Mucosa of descending colon (tissue), 3 donors: ENCODE measurements around the gene DPH6. TPM values are rescaled to one million over a fixed set of nuclear protein-coding genes. Genes with fewer than 3 reads are reported as not detected.
"Not testable (repeated sequence)": the region's sequence is repeated elsewhere in the genome, so short reads cannot be mapped to it uniquely, and the experiment has no call there.

ENCODE experiments used
- ATAC-seq: fragments of 200-7000 bp; cut with Tn5 transposase; one replicate; pipeline ENCODE4 v1.9.1; 2020; ENCODE audit warnings: mild to moderate bottlenecking, moderate library complexity
- DNase-seq, 3 donors: peaks; one replicate each; pipeline ENCODE4 v3.0.0-alpha.2; 2020
- H3K36me3 ChIP-seq: fragments of 200-600 bp; one replicate; pipeline ENCODE4 v1.8.0; 2021; ENCODE audit warnings: low read depth, mild to moderate bottlenecking
- H3K4me1 ChIP-seq: fragments of 200-600 bp; one replicate; pipeline ENCODE4 v1.8.0; 2021; ENCODE audit warnings: low read depth, mild to moderate bottlenecking
- H3K4me3 ChIP-seq: fragments of 200-600 bp; one replicate; pipeline ENCODE4 v1.8.0; 2021; ENCODE audit warnings: mild to moderate bottlenecking
- H3K9me3 ChIP-seq: fragments of 200-600 bp; one replicate; pipeline ENCODE4 v1.8.0; 2021; ENCODE audit warnings: mild to moderate bottlenecking
- intact Hi-C, 2 donors: fragments of 100-400 bp; cut with DNase I in 1 of 2; cut with micrococcal nuclease in 1 of 2; formaldehyde crosslinking; loops; one replicate each; pipeline versions ENCODE4 v1.11.0 to v1.11.1; 2022; cut with DNase I, micrococcal nuclease
- total RNA-seq, 3 donors: library from RNA; stranded (reverse); fragmentation: NEBNext Ultra II Directional in 2 of 3; extraction: Animal tissue kit (Norgen Biotek cat#: 25700) in 2 of 3; gene quantifications; one replicate each; pipeline versions ENCODE4 v1.2.1 to v1.2.4, GENCODE V29; 2021 to 2023
- TF ChIP-seq, protein P1 (sequence below): fragments of 200-600 bp; IDR thresholded peaks from one replicate; pipeline ENCODE4 v1.8.0; 2022; ENCODE audit warnings: antibody characterized with exemption, mild to moderate bottlenecking
- donor health status: DM: no; HTN: no; CAD: no; lungs with moderate emphysema.
- donor health status: DM: no; HTN: no; CAD: no.
- donor health status: DM: no; HTN: yes; CAD: no.

DPH6 gene
- total RNA-seq, 3 donors from 2014 or later = 16.8 to 23.7 (median 21.2) TPM

DNA sequence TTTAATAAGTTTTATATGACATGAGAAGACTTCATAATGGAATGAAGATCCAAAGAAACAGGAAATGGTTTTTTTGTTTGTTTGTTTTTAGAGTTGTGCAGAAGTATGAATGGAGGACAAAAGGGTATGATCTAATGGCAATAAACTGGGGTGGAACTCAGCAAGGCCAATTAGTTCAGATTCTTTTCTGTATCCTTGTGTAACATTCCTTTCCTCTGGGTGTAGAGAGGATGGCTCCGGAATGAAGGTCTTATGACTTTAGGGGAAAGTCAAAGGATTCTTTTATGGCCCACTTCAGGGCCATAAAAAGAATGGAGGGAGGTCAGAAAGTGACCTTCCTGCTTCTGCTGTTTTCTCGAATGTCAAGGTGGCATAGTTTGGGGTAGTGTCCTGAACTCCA, 152.6 kb downstream of the DPH6 start:
- Histone ChIP-seq H3K4me1 (no peaks in the 10 kb centered on the region), H3K9me3 (no peaks in the 10 kb centered on the region), H3K36me3 (no peaks in the 10 kb centered on the region), H3K4me3 (no peak overlapping the region)
- DNase-seq (peak in 1 of 3 donors; percentile 21), ATAC-seq (peak; percentile 98)
- intact Hi-C loops = no loop called here
- TF ChIP-seq, protein P1, sequence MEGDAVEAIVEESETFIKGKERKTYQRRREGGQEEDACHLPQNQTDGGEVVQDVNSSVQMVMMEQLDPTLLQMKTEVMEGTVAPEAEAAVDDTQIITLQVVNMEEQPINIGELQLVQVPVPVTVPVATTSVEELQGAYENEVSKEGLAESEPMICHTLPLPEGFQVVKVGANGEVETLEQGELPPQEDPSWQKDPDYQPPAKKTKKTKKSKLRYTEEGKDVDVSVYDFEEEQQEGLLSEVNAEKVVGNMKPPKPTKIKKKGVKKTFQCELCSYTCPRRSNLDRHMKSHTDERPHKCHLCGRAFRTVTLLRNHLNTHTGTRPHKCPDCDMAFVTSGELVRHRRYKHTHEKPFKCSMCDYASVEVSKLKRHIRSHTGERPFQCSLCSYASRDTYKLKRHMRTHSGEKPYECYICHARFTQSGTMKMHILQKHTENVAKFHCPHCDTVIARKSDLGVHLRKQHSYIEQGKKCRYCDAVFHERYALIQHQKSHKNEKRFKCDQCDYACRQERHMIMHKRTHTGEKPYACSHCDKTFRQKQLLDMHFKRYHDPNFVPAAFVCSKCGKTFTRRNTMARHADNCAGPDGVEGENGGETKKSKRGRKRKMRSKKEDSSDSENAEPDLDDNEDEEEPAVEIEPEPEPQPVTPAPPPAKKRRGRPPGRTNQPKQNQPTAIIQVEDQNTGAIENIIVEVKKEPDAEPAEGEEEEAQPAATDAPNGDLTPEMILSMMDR = no peak

DNA sequence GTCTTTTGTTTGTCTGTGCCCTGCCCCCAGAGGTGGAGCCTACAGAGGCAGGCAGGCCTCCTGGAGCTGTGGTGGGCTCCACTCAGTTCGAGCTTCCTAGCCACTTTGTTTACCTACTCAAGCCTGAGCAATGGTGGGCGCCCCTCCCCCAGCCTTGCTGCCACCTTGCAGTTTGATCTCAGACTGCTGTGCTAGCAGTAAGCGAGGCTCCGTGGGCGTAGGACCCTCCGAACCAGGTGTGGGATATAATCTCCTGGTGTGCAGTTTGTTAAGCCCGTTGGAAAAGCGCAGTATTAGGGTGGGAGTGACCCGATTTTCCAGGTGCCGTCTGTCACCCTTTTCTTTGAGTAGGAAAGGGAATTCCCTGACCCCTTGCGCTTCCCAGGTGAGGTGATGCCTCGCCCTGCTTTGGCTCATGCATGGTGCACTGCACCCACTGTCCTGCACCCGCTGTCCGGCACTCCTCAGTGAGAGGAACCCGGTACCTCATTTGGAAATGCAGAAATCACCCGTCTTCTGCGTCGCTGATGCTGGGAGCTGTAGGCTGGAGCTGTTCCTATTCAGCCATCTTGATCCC, 154.5 kb downstream of the DPH6 start:
- H3K9me3 ChIP-seq, ATAC-seq, intact Hi-C loops, H3K4me1 ChIP-seq, H3K36me3 ChIP-seq, H3K4me3 ChIP-seq: not testable (repeated sequence)
- peak in 1 of 3 donors; percentile 40 for DNase-seq

DNA sequence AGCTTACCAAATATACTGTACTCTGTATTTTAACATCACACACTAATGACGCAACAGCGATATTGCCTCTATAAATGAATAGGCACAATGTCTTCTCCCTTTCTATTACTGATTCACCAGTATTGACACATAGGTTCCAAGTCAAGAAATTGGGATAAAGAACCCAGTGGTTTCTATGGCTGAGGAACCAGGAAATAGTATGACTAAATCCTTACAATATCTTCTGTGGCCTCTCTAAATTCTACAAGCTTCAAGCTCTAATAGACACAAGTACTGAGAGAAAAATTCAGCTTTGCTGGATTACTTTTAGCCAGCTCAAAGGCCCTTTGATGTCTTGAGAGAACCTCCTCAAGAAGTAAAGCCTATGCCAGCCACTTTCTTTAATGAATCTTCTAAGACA, 162.5 kb downstream of the DPH6 start:
- H3K9me3 ChIP-seq = no peaks in the 10 kb centered on the region
- intact Hi-C loops = loop anchor here in 1 of 2 donors (10.0 kb wide), 1 partner anchor 79 kb away; no protein-coding TSS in a partner anchor
- no peaks in the 10 kb centered on the region for H3K36me3 ChIP-seq
- TF ChIP-seq, protein P1 = no peak
- no peaks in the 10 kb centered on the region for H3K4me1 ChIP-seq
- DNase-seq (no peak), ATAC-seq (no peak)
- H3K4me3 ChIP-seq = no peak overlapping the region

DNA sequence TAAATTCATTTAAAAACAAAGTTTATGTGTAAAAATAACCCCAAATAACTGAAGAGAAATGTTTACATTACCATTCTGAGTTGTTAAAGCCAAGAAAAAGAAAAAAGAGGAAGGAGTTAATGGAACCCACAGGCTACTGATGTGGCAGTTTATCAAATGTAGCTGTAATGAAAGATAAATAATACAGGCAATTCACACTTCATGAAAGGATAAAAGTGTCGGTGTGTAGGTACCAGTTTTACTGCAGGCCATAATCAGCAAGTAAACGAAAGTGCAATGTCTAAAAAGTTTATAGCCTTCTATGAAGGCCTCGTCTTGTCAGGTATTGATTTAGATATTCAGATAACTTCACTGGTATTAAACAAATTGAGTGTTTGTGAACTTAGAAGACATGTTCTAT, 164.6 kb downstream of the DPH6 start:
- intact Hi-C loops = loop anchor here in 1 of 2 donors (10.0 kb wide), 1 partner anchor 77 kb away; no protein-coding TSS in a partner anchor
- TF ChIP-seq, protein P1 = no peak
- no peaks in the 10 kb centered on the region for H3K4me1 ChIP-seq
- ATAC-seq = peak; percentile 87
- H3K9me3 ChIP-seq = no peaks in the 10 kb centered on the region
- H3K4me3 ChIP-seq = no peak overlapping the region
- peak in 1 of 3 donors; percentile 8 for DNase-seq
- no peaks in the 10 kb centered on the region for H3K36me3 ChIP-seq

DNA sequence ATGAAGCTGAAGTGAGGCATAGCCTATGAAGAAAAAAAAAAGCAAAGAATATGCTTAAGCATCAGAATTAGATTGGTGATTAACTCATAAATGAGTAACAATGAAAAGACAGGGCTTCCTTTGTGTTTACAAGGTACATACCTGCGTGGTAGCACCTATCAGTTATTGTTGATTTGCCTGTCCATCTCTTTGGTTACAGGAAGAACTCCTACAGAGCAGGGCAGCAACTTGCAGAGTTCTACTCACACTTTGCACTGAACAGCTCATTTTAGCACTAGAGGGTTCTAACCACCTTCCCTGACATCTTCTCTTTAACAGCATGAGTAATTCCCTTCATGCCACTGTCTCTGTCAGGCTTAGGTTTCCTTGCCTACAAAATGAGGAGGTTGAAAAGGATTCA, 166.0 kb downstream of the DPH6 start:
- DNase-seq (no peak), ATAC-seq (no peak)
- H3K4me3 ChIP-seq = no peak overlapping the region
- TF ChIP-seq, protein P1 = no peak
- intact Hi-C loops = loop anchor here in 1 of 2 donors (10.0 kb wide), 1 partner anchor 75 kb away; no protein-coding TSS in a partner anchor
- no peaks in the 10 kb centered on the region for H3K36me3 ChIP-seq
- no peaks in the 10 kb centered on the region for H3K9me3 ChIP-seq
- no peaks in the 10 kb centered on the region for H3K4me1 ChIP-seq

DNA sequence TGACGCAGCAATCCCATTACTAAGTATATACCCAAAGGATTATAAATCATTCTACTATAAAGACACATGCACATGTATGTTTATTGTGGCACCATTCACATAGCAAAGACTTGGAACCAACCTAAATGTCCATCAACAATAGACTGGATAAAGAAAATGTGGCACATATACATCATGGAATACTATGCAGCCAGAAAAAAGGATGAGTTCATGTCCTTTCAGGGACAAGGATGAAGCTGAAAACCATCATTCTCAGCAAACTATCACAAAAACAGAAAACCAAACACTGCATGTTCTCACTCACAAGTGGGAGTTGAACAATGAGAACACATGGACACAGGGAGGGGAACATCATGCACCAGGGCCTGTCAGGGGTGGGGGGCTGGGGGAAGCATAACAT, 167.5 kb downstream of the DPH6 start:
- intact Hi-C loops, H3K36me3 ChIP-seq: not testable (repeated sequence)

DNA sequence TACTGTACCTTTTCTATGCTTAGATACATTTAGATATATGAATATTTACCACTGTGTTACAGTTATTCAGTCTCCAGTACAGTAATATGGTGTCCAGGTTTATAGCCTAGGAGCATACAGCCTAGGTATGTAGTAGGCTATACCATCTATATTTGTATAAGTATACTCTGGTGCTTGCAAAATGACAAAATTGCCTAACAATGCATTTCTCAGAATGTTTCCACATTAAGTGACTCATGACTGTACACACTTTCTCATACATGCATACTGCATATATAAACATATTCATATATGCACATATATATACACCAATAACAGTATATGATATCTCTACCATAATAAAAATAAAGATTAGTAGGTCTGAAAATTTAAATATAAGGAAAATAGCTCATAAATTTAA, 169.3 kb downstream of the DPH6 start:
- Histone ChIP-seq H3K4me1 (no peaks in the 10 kb centered on the region), H3K4me3 (no peak overlapping the region), H3K9me3 (no peaks in the 10 kb centered on the region), H3K36me3 (no peaks in the 10 kb centered on the region)
- intact Hi-C loops = no loop called here
- ATAC-seq = no peak
- TF ChIP-seq, protein P1 = no peak
- no peak for DNase-seq

More for the DNA sequence above, 167.5 kb downstream of the DPH6 start:
- H3K4me1 ChIP-seq, H3K9me3 ChIP-seq, DNase-seq, ATAC-seq, H3K4me3 ChIP-seq: not testable (repeated sequence)
